Measurements from ENCODE around the gene APOBR. TPM values are rescaled to one million over a fixed set of nuclear protein-coding genes. Genes with fewer than 3 reads are reported as not detected.

Gene APOBR
- total RNA-seq, 4 donors from 2014 or later = 0.49 to 2.1 (median 0.98) TPM

GRCh38 chr16:28534542-28535373 is 40.3 kb downstream of the APOBR start:
- 42 to 63% methylated on average over 4 to 5 of the region's 5 CpGs for WGBS, 2 donors
- Histone ChIP-seq H3K4me1 (peaks cover 20 to 81% (median 48%) of the 10 kb centered on the region in 3 donors), H3K27ac (peak overlapping the region; percentile 39 to 82 (median 73)), H3K9me3 (no peaks in the 10 kb centered on the region), H3K36me3 (peaks cover 0 to 13% (median 0%) of the 10 kb centered on the region in 3 donors), H3K27me3 (no peaks in the 10 kb centered on the region), H3K4me3 (peak overlapping the region in 1 of 4 donors; percentile 12)
- TF ChIP-seq CTCF (IDR thresholded peaks at IDR 0.05) (no peak), POLR2A (IDR thresholded peaks at IDR 0.05) (no peak)
- intact Hi-C loops (cut with DNase I) = no loop called here
- no peak for DNase-seq

- Histone ChIP-seq H3K9me3 (no peaks in the 10 kb centered on the region), H3K27me3 (no peaks in the 10 kb centered on the region), H3K4me1 (peaks cover 17 to 77% (median 48%) of the 10 kb centered on the region in 3 donors), H3K36me3 (peaks cover 0 to 13% (median 0%) of the 10 kb centered on the region in 3 donors), H3K4me3 (peak overlapping the region; percentile 45 to 76 (median 55)), H3K27ac (peak overlapping the region; percentile 90 to 98 (median 96))
- intact Hi-C loops (cut with DNase I) = no loop called here
- no peak for DNase-seq
- 27 to 66% methylated on average over 6 of the region's 6 CpGs for WGBS, 2 donors
- TF ChIP-seq POLR2A (IDR thresholded peaks at IDR 0.05) = no peak
- no peak for TF ChIP-seq CTCF (IDR thresholded peaks at IDR 0.05)
Measured at GRCh38 chr16:28537076-28537475, 42.6 kb downstream of the APOBR start.

- TF ChIP-seq POLR2A (IDR thresholded peaks at IDR 0.05) = no peak
- TF ChIP-seq CTCF (IDR thresholded peaks at IDR 0.05) = no peak
- Histone ChIP-seq H3K27ac (peak overlapping the region; percentile 90 to 98 (median 96)), H3K4me3 (peak overlapping the region; percentile 45 to 76 (median 55)), H3K4me1 (peaks cover 12 to 75% (median 40%) of the 10 kb centered on the region in 3 donors), H3K27me3 (no peaks in the 10 kb centered on the region), H3K9me3 (no peaks in the 10 kb centered on the region), H3K36me3 (peaks cover 0 to 13% (median 0%) of the 10 kb centered on the region in 3 donors)
- no peak for DNase-seq
- intact Hi-C loops (cut with DNase I) = no loop called here
- 68 to 74% methylated on average over 9 to 11 of the region's 13 CpGs for WGBS, 2 donors
Measured at GRCh38 chr16:28537964-28538732, 43.7 kb downstream of the APOBR start.

GRCh38 chr16:28538733-28539596 is 44.5 kb downstream of the APOBR start, which contains the start of gene NUPR1:
Gene NUPR1 (minus strand): TSS chr16:28538974. CDS start chr16:28538907, 67 bp downstream.
- H3K4me1 ChIP-seq = peaks cover 4 to 72% (median 32%) of the 10 kb centered on the region in 3 donors
- intact Hi-C loops (cut with DNase I) = no loop called here

More at GRCh38 chr16:28538733-28539596, 44.5 kb downstream of the APOBR start, which contains the start of gene NUPR1:
- 23 to 25% methylated on average over 16 to 19 of the region's 22 CpGs for WGBS, 2 donors
- TF ChIP-seq CTCF (IDR thresholded peaks at IDR 0.05) (no peak), POLR2A (IDR thresholded peaks at IDR 0.05) (peak in 3 of 4 donors; percentile 52 to 86 (median 85))
- H3K27me3 ChIP-seq = no peaks in the 10 kb centered on the region
- H3K36me3 ChIP-seq = peaks cover 0 to 13% (median 0%) of the 10 kb centered on the region in 3 donors
- peak within 1 kb of the TSS; percentile 45 to 76 (median 55) for H3K4me3 ChIP-seq
- H3K9me3 ChIP-seq = no peaks in the 10 kb centered on the region
- H3K27ac ChIP-seq = peak within 1 kb of the TSS; percentile 90 to 98 (median 96)
- DNase-seq = peak; percentile 34

All from esophagus squamous epithelium (tissue), 5 donors.